Measurements from ENCODE around the gene GLT6D1.

DNA sequence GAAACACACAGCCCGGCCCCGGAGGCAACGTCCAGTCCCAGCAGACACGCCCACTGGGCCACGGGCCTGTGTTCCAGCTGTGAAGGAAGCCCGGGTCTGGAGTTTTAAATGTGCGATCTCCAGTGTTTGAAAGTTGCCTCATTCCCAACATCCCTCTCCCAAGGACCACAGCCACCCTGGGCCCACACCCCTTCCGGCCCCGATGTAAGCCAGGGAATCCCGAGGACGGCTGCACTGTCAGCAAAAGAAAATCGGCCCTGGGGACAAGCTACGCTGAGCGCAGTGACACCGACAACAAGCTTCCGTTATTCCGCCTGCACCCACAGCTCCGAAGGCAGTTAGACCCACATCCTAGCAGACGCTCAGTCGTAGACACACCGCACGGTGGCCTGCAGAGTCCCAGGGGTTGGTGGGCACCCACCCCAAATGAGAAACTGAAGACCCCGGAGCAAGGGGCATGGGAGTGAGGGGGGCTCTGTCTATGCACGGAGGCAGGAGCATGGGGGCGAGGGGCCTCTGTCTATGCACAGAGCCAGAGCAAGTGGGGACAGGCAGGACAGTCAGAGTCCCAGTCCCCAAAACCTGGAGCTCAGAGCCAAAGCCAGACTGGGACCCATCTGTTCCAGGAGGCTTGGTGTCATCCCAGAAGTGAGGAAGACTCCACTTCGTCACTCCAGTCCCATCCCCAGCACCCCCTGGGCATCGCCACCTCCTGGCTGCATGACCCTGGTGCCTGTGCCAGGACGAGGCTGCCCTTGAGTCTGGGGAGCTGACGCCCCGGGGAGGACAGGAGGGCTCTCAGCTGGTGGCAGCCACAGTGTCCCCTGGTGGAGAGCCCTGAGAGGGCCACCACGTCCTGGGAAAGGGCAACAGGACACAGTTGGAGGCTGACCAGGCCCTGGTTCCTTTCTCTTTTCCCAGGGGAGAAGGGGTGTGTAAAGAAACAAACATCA is 23.4 kb downstream of the GLT6D1 start:
- TF ChIP-seq, protein P1, sequence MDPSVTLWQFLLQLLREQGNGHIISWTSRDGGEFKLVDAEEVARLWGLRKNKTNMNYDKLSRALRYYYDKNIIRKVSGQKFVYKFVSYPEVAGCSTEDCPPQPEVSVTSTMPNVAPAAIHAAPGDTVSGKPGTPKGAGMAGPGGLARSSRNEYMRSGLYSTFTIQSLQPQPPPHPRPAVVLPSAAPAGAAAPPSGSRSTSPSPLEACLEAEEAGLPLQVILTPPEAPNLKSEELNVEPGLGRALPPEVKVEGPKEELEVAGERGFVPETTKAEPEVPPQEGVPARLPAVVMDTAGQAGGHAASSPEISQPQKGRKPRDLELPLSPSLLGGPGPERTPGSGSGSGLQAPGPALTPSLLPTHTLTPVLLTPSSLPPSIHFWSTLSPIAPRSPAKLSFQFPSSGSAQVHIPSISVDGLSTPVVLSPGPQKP (IDR thresholded peaks at IDR 0.05; ENCODE audit: borderline replicate concordance, low read depth, low read length) = no peak
- TF ChIP-seq MXI1 (IDR thresholded peaks at IDR 0.05; ENCODE audit: borderline replicate concordance, low read depth, low read length) (no peak), RAD21 (IDR thresholded peaks at IDR 0.05; ENCODE audit: low read length) (no peak), BHLHE40 (IDR thresholded peaks at IDR 0.05; ENCODE audit: low read depth, low read length) (no peak)

Measured in IMR-90 (cell line).